Mucosa of descending colon (tissue), 3 donors: ENCODE data around the gene SLC9B1. TPM values are rescaled to one million over a fixed set of nuclear protein-coding genes. Genes with fewer than 3 reads are reported as not detected.

Experiments used
- ATAC-seq: fragments of 200-7000 bp; cut with Tn5 transposase; one replicate; pipeline ENCODE4 v1.9.1; 2020; ENCODE audit warnings: mild to moderate bottlenecking, moderate library complexity
- DNase-seq, 3 donors: peaks; one replicate each; pipeline ENCODE4 v3.0.0-alpha.2; 2020
- H3K36me3 ChIP-seq: fragments of 200-600 bp; one replicate; pipeline ENCODE4 v1.8.0; 2021; ENCODE audit warnings: low read depth, mild to moderate bottlenecking
- H3K4me1 ChIP-seq: fragments of 200-600 bp; one replicate; pipeline ENCODE4 v1.8.0; 2021; ENCODE audit warnings: low read depth, mild to moderate bottlenecking
- H3K4me3 ChIP-seq: fragments of 200-600 bp; one replicate; pipeline ENCODE4 v1.8.0; 2021; ENCODE audit warnings: mild to moderate bottlenecking
- H3K9me3 ChIP-seq: fragments of 200-600 bp; one replicate; pipeline ENCODE4 v1.8.0; 2021; ENCODE audit warnings: mild to moderate bottlenecking
- CTCF ChIP-seq: fragments of 200-600 bp; IDR thresholded peaks from one replicate; pipeline ENCODE4 v1.8.0; 2022; ENCODE audit warnings: antibody characterized with exemption, mild to moderate bottlenecking
- intact Hi-C, 2 donors: fragments of 100-400 bp; cut with DNase I in 1 of 2; cut with micrococcal nuclease in 1 of 2; formaldehyde crosslinking; loops; one replicate each; pipeline versions ENCODE4 v1.11.0 to v1.11.1; 2022; cut with DNase I, micrococcal nuclease
- total RNA-seq, 3 donors: library from RNA; stranded (reverse); fragmentation: NEBNext Ultra II Directional in 2 of 3; extraction: Animal tissue kit (Norgen Biotek cat#: 25700) in 2 of 3; gene quantifications; one replicate each; pipeline versions ENCODE4 v1.2.1 to v1.2.4, GENCODE V29; 2021 to 2023
- donor health status: DM: no; HTN: no; CAD: no; lungs with moderate emphysema.
- donor health status: DM: no; HTN: no; CAD: no.
- donor health status: DM: no; HTN: yes; CAD: no.

SLC9B1 gene
- total RNA-seq, 3 donors from 2014 or later = 0.65 to 1.4 TPM; not detected in 1

- Histone ChIP-seq H3K4me1 (no peaks in the 10 kb centered on the region), H3K9me3 (no peaks in the 10 kb centered on the region), H3K4me3 (no peak overlapping the region), H3K36me3 (no peaks in the 10 kb centered on the region)
- DNase-seq (peak in 1 of 3 donors; percentile 19), ATAC-seq (peak; percentile 72)
- intact Hi-C loops = no loop called here
- TF ChIP-seq CTCF = no peak
Observed at GRCh38 chr4:103032574-103032973, 13.1 kb upstream of the SLC9B1 start.

DNA sequence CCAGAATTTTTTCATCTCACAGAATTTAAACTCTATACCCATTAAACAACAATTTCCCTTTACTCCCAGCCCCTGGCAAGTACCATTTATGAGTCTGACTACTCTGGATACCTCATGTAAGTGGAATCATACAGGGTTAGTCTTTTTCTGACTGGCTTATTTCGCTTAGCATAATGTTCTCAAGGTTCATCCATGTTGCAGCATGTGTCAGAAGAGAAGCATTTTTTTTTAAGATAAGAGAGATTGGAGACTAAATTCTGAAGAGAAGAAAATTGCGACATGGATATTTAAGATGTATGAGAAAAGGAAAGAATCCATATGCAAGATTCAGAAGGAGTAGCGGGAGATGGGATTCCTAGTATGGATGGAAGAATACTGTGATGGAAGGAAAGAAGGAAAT, 11.3 kb upstream of the SLC9B1 start:
- no peak for ATAC-seq
- Histone ChIP-seq H3K9me3 (no peaks in the 10 kb centered on the region), H3K4me1 (no peaks in the 10 kb centered on the region), H3K4me3 (no peak overlapping the region), H3K36me3 (no peaks in the 10 kb centered on the region)
- intact Hi-C loops = no loop called here
- DNase-seq = no peak
- no peak for TF ChIP-seq CTCF

- no peak overlapping the region for H3K4me3 ChIP-seq
- H3K4me1 ChIP-seq = no peaks in the 10 kb centered on the region
- intact Hi-C loops = no loop called here
- no peaks in the 10 kb centered on the region for H3K9me3 ChIP-seq
- TF ChIP-seq CTCF = no peak
- ATAC-seq = no peak
- no peaks in the 10 kb centered on the region for H3K36me3 ChIP-seq
- no peak for DNase-seq
Observed at GRCh38 chr4:103029300-103029699, 9.8 kb upstream of the SLC9B1 start.

GRCh38 chr4:103026868-103027267, 7.4 kb upstream of the SLC9B1 start:
- ATAC-seq (no peak), DNase-seq (no peak)
- Histone ChIP-seq H3K4me3 (no peak overlapping the region), H3K4me1 (no peaks in the 10 kb centered on the region), H3K9me3 (no peaks in the 10 kb centered on the region), H3K36me3 (no peaks in the 10 kb centered on the region)
- TF ChIP-seq CTCF = no peak
- intact Hi-C loops = no loop called here

GRCh38 chr4:103024996-103025395, 5.5 kb upstream of the SLC9B1 start:
- ATAC-seq = no peak
- intact Hi-C loops = no loop called here

More at GRCh38 chr4:103024996-103025395, 5.5 kb upstream of the SLC9B1 start:
- H3K4me1 ChIP-seq = no peaks in the 10 kb centered on the region
- DNase-seq = no peak
- no peaks in the 10 kb centered on the region for H3K36me3 ChIP-seq
- no peak for TF ChIP-seq CTCF
- no peaks in the 10 kb centered on the region for H3K9me3 ChIP-seq
- H3K4me3 ChIP-seq = no peak overlapping the region
